HCT116 (cell line): ENCODE results near the gene IMMT. TPM values are rescaled to one million over a fixed set of nuclear protein-coding genes. Genes with fewer than 3 reads are reported as not detected.

Source experiments
- ATAC-seq: fragments of 200-7000 bp; cut with Tn5 transposase; 2 replicates; pipeline ENCODE4 v1.9.1; 2020; ENCODE audit warnings: mild to moderate bottlenecking, moderate library complexity
- BruUV-seq: library from RNA; stranded (reverse); fragments of 400-500 nt; replicated peaks from 2 replicates; lab custom pipeline; 2021; lab: Mats Ljungman, UMichigan
- CTCF ChIA-PET: fragments of 300-600 bp; sonication (Branson Sonifier 250); formaldehyde crosslinking; loops from one replicate; lab custom pipeline; 2021; ENCODE audit warnings: antibody characterized with exemption; lab: Charles Lee
- POLR2A ChIA-PET: fragments of 300-600, 350-600 bp; sonication (Branson Sonifier 250); formaldehyde crosslinking; loops from one replicate; lab custom pipeline; 2021; ENCODE audit warnings: antibody characterized with exemption; lab: Charles Lee
- RAD21 ChIA-PET, 2 experiments: fragments of 300-600 bp; sonication (Branson Sonifier 250); formaldehyde crosslinking; loops; one replicate each; lab custom pipeline; 2023; ENCODE audit warnings: low total read pairs in 2 of 2; ENCODE audit not compliant: uncharacterized antibody in 2 of 2, unreplicated experiment in 2 of 2, low non-redundant PET in 1 of 2; lab: Charles Lee
- DNase-seq: peaks from one replicate; pipeline ENCODE4 v3.0.0-alpha.2; 2010; ENCODE audit warnings: low read depth, low spot score
- H2AFZ ChIP-seq: fragments of 200-600 bp; shearing (Covaris generic), sonication (generic); 2 replicates; pipeline ENCODE4 v1.6.1; 2017; ENCODE audit warnings: low read depth, mixed run types, mixed read lengths, antibody characterized with exemption, low read length; ENCODE audit not compliant: poor library complexity, severe bottlenecking
- H3K27ac ChIP-seq: 2 replicates; pipeline ENCODE4 v1.5.1; 2012; ENCODE audit warnings: low read depth, low read length
- H3K27me3 ChIP-seq: fragments of 200-600 bp; sonication (generic); 2 replicates; pipeline ENCODE4 v1.6.1; 2016; ENCODE audit warnings: mixed run types, low read length, mixed read lengths; ENCODE audit not compliant: insufficient read depth
- H3K36me3 ChIP-seq, 2 experiments: fragments of 200-500 bp in 1 of 2; fragments of 200-600 bp in 1 of 2; sonication (Bioruptor generic) in 1 of 2; sonication (generic) in 1 of 2; 2 replicates each; pipeline versions ENCODE4 v1.5.1 to v1.6.1; 2014 to 2016; ENCODE audit warnings: low read length in 2 of 2, inconsistent platforms in 1 of 2, mixed read lengths in 1 of 2, mixed run types in 1 of 2; ENCODE audit not compliant: insufficient read depth in 2 of 2, control insufficient read depth in 1 of 2
- H3K4me1 ChIP-seq, 2 experiments: fragments of 200-600 bp in 1 of 2; sonication (generic) in 1 of 2; 2 replicates each; pipeline versions ENCODE4 v1.5.1 to v1.6.1; 2012 to 2017; ENCODE audit warnings: low read length in 2 of 2, inconsistent platforms in 1 of 2, mild to moderate bottlenecking in 1 of 2, mixed read lengths in 1 of 2, mixed run types in 1 of 2, moderate library complexity in 1 of 2; ENCODE audit not compliant: insufficient read depth in 2 of 2, control insufficient read depth in 1 of 2
- H3K4me2 ChIP-seq: fragments of 200-600 bp; sonication (generic); 2 replicates; pipeline ENCODE4 v1.6.1; 2017; ENCODE audit warnings: mixed run types, low read length, mixed read lengths
- H3K4me3 ChIP-seq, 2 experiments: fragments of 200-600 bp in 1 of 2; sonication (generic) in 1 of 2; replicated peaks in 1 of 2; 2 replicates each; pipeline ENCODE4 v1.5.1; 2011 to 2016; ENCODE audit warnings: low read length in 2 of 2, control low read depth in 1 of 2, low read depth in 1 of 2, mild to moderate bottlenecking in 1 of 2, mixed read lengths in 1 of 2, mixed run types in 1 of 2
- H3K79me2 ChIP-seq: fragments of 200-600 bp; sonication (generic); 2 replicates; pipeline ENCODE4 v1.6.1; 2017; ENCODE audit warnings: mild to moderate bottlenecking, mixed run types, low read length, moderate library complexity, mixed read lengths; ENCODE audit not compliant: insufficient read depth
- H3K9ac ChIP-seq: fragments of 200-600 bp; sonication (generic); 2 replicates; pipeline ENCODE4 v1.6.1; 2016; ENCODE audit warnings: low read length, mixed read lengths
- H3K9me2 ChIP-seq: fragments of 200-600 bp; sonication (generic), shearing (Covaris generic); 2 replicates; pipeline ENCODE4 v1.6.1; 2017; ENCODE audit warnings: mixed run types, mild to moderate bottlenecking, moderate library complexity; ENCODE audit not compliant: insufficient read depth
- H3K9me3 ChIP-seq, 2 experiments: fragments of 200-500 bp in 1 of 2; fragments of 200-600 bp in 1 of 2; sonication (Bioruptor generic) in 1 of 2; sonication (generic) in 1 of 2; 2 replicates each; pipeline ENCODE4 v1.6.1; 2014 to 2017; ENCODE audit warnings: low read length in 2 of 2, mixed read lengths in 2 of 2, inconsistent platforms in 1 of 2, low read depth in 1 of 2, mild to moderate bottlenecking in 1 of 2, mixed run types in 1 of 2, moderate library complexity in 1 of 2; ENCODE audit not compliant: control insufficient read depth in 1 of 2, insufficient read depth in 1 of 2
- H4K20me1 ChIP-seq: fragments of 200-600 bp; sonication (generic), shearing (Covaris generic); 2 replicates; pipeline ENCODE4 v1.6.1; 2017; ENCODE audit warnings: mixed run types, mild to moderate bottlenecking, moderate library complexity; ENCODE audit not compliant: insufficient read depth
- ATF3 ChIP-seq: IDR thresholded peaks from 2 replicates; pipeline ENCODE4 v1.6.1; 2012
- CBX3 ChIP-seq: IDR thresholded peaks from 2 replicates; pipeline ENCODE4 v1.6.1; 2012; ENCODE audit warnings: low read depth
- CEBPB ChIP-seq: IDR thresholded peaks from 2 replicates; pipeline ENCODE4 v1.6.1; 2012; ENCODE audit warnings: low read depth
- ELF1 ChIP-seq: IDR thresholded peaks from 2 replicates; pipeline ENCODE4 v1.6.1; 2012; ENCODE audit warnings: low read depth, borderline replicate concordance
- EZH2 ChIP-seq: fragments of 200-600 bp; sonication (generic); IDR thresholded peaks from 2 replicates; pipeline ENCODE4 v1.6.1; 2017; ENCODE audit warnings: antibody characterized with exemption, mixed run types
- FOSL1 ChIP-seq: IDR thresholded peaks from 2 replicates; pipeline ENCODE4 v1.6.1; 2012; ENCODE audit warnings: low read depth
- POLR2A ChIP-seq: IDR thresholded peaks from 2 replicates; pipeline ENCODE4 v1.7.0; 2011; ENCODE audit warnings: borderline replicate concordance; ENCODE audit not compliant: insufficient read depth, insufficient read length; ENCODE audit errors: extremely low read depth
- SIN3A ChIP-seq: IDR thresholded peaks from 2 replicates; pipeline ENCODE4 v1.6.1; 2012; ENCODE audit warnings: low read depth
- SP1 ChIP-seq: IDR thresholded peaks from 2 replicates; pipeline ENCODE4 v1.6.1; 2012; ENCODE audit warnings: low read depth
- SRF ChIP-seq: IDR thresholded peaks from 2 replicates; pipeline ENCODE4 v1.6.1; 2012; ENCODE audit warnings: low read depth
- TCF7L2 ChIP-seq: IDR thresholded peaks from 2 replicates; pipeline ENCODE4 v1.7.0; 2011; ENCODE audit warnings: borderline replicate concordance, inconsistent platforms; ENCODE audit not compliant: insufficient read depth, insufficient read length; ENCODE audit errors: extremely low read depth
- YY1 ChIP-seq: IDR thresholded peaks from 2 replicates; pipeline ENCODE4 v1.6.1; 2011; ENCODE audit warnings: low read length, low read depth, moderate library complexity, mild to moderate bottlenecking; ENCODE audit not compliant: insufficient replicate concordance; ENCODE audit errors: extremely low read depth
- ZBTB33 ChIP-seq: IDR thresholded peaks from 2 replicates; pipeline ENCODE4 v1.6.1; 2011; ENCODE audit warnings: mild to moderate bottlenecking, low read length, moderate library complexity; ENCODE audit not compliant: insufficient replicate concordance; ENCODE audit errors: extremely low read depth
- ZNF274 ChIP-seq: fragments of 200-500 bp; sonication (Bioruptor generic); IDR thresholded peaks from 2 replicates; pipeline ENCODE4 v1.6.1; 2014; ENCODE audit warnings: mild to moderate bottlenecking, low read depth, low read length, inconsistent platforms
- intact Hi-C: fragments of 100-400 bp; cut with micrococcal nuclease; formaldehyde crosslinking; loops from 2 replicates; pipeline ENCODE4 v1.10.0; 2022
- total RNA-seq: library from RNA; stranded (reverse); gene quantifications from one replicate; pipeline ENCODE4 v1.2.1, GENCODE V29; 2021; ENCODE audit not compliant: unreplicated experiment

IMMT gene
- total RNA-seq, 1 experiment from 2014 or later = 125 TPM

GRCh38 chr2:86234563-86235131 lies 39.4 kb upstream of the IMMT start:
- POLR2A ChIA-PET = no interaction called here
- Histone ChIP-seq H3K4me2 (no peak overlapping the region), H3K4me3 (no peak overlapping the region), H3K36me3 (no peaks in the 10 kb centered on the region), H4K20me1 (no peaks in the 10 kb centered on the region), H3K9ac (no peak overlapping the region), H3K9me3 (no peaks in the 10 kb centered on the region), H3K4me1 (no peaks in the 10 kb centered on the region), H3K79me2 (no peaks in the 10 kb centered on the region), H2AFZ (no peak overlapping the region), H3K27ac (no peak overlapping the region), H3K27me3 (no peaks in the 10 kb centered on the region), H3K9me2 (no peaks in the 10 kb centered on the region)
- CTCF ChIA-PET = no interaction called here
- RAD21 ChIA-PET = no interaction called here
- no TSS peak for BruUV-seq
- intact Hi-C loops = no loop called here
- TF ChIP-seq CEBPB = no peak
- no peak for TF ChIP-seq ZNF274
- TF ChIP-seq SP1 = no peak
- no peak for TF ChIP-seq POLR2A
- no peak for TF ChIP-seq SRF
- TF ChIP-seq CBX3 = no peak
- no peak for TF ChIP-seq ATF3
- no peak for TF ChIP-seq SIN3A
- no peak for TF ChIP-seq FOSL1
- TF ChIP-seq EZH2 = no peak
- no peak for TF ChIP-seq ELF1
- TF ChIP-seq ZBTB33 = no peak
- TF ChIP-seq YY1 = no peak
- no peak for TF ChIP-seq TCF7L2
- no peak for DNase-seq
- ATAC-seq = no peak
